ENCODE data around the gene CRKL.

- TF ChIP-seq CTCF (IDR thresholded peaks at IDR 0.05) (no peak), POLR2A (IDR thresholded peaks at IDR 0.05) (no peak)
These were observed 73.3 kb downstream of the CRKL start for GRCh38 chr22:20990184-20991180.
